Activated naive CD8-positive, alpha-beta T cell treated with anti-CD3 and anti-CD28 coated beads, Interleukin-2, amount 10 ng/mL, durations not matched to agents 7 days and 5 days (primary cell): ENCODE results near the gene LIMA1. TPM values are rescaled to one million over a fixed set of nuclear protein-coding genes. Genes with fewer than 3 reads are reported as not detected.
A peak's percentile ranks its signal among the peaks of the same experiment; 100 is the strongest.

ENCODE experiments used
- ATAC-seq: fragments of 150-1000 bp; cut with Tn5 transposase; one replicate; pipeline ENCODE4 v1.10.0; 2021; ENCODE audit warnings: low read depth, moderate library complexity
- POLR2A ChIA-PET: fragments of 350-600 bp; sonication (Branson Sonifier 250); formaldehyde crosslinking; loops from one replicate; lab custom pipeline; 2021; ENCODE audit warnings: antibody characterized with exemption; lab: Charles Lee
- DNase-seq: peaks from one replicate; pipeline ENCODE4 v3.0.0; 2021
- H3K27ac Mint-ChIP-seq: one replicate; pipeline ENCODE4 v1.8.0; 2022; ENCODE audit warnings: mild to moderate bottlenecking, mixed read lengths
- H3K27me3 Mint-ChIP-seq: one replicate; pipeline ENCODE4 v1.8.0; 2022; ENCODE audit warnings: mild to moderate bottlenecking, moderate library complexity, mixed read lengths
- H3K36me3 Mint-ChIP-seq: one replicate; pipeline ENCODE4 v1.8.0; 2021; ENCODE audit warnings: mild to moderate bottlenecking, mixed read lengths
- H3K4me1 Mint-ChIP-seq: one replicate; pipeline ENCODE4 v1.8.0; 2021; ENCODE audit warnings: mixed read lengths
- H3K4me3 Mint-ChIP-seq: one replicate; pipeline ENCODE4 v1.8.0; 2022; ENCODE audit warnings: mild to moderate bottlenecking, moderate library complexity, mixed read lengths
- H3K9me3 Mint-ChIP-seq: one replicate; pipeline ENCODE4 v1.8.0; 2021; ENCODE audit warnings: mixed read lengths
- total RNA-seq, 2 experiments: library from RNA; stranded (reverse); gene quantifications; one replicate each; pipeline ENCODE4 v1.2.3, GENCODE V29; 2021

The LIMA1 gene
- total RNA-seq, 2 experiments from 2014 or later = 11.3 to 13.6 TPM

GRCh38 chr12:50192908-50193307, 90.4 kb downstream of the LIMA1 start:
- Mint-ChIP-seq H3K27ac (no peak overlapping the region), H3K4me3 (no peak overlapping the region), H3K4me1 (peaks cover 13% of the 10 kb centered on the region), H3K9me3 (no peaks in the 10 kb centered on the region), H3K27me3 (no peaks in the 10 kb centered on the region), H3K36me3 (no peaks in the 10 kb centered on the region)
- DNase-seq = no peak
- no peak for ATAC-seq
- POLR2A ChIA-PET = interaction anchor here (0.7 kb wide), 1 partner anchor 21 kb away, joined by 3 read pairs; no protein-coding TSS in a partner anchor

GRCh38 chr12:50192236-50192635, 91.1 kb downstream of the LIMA1 start:
- POLR2A ChIA-PET = interaction anchor here (0.6 to 0.7 kb wide), 2 partner anchors 19 to 21 kb away, joined by 3 read pairs; no protein-coding TSS in a partner anchor
- H3K36me3 Mint-ChIP-seq = no peaks in the 10 kb centered on the region
- ATAC-seq = no peak
- DNase-seq = no peak
- no peaks in the 10 kb centered on the region for H3K27me3 Mint-ChIP-seq
- H3K27ac Mint-ChIP-seq = no peak overlapping the region
- H3K4me3 Mint-ChIP-seq = no peak overlapping the region
- peaks cover 18% of the 10 kb centered on the region for H3K4me1 Mint-ChIP-seq
- no peaks in the 10 kb centered on the region for H3K9me3 Mint-ChIP-seq

GRCh38 chr12:50190859-50191258, 92.5 kb downstream of the LIMA1 start:
- POLR2A ChIA-PET = interaction anchor here (0.6 to 1.0 kb wide), 3 partner anchors 24 to 109 kb away, joined by 3 to 7 read pairs (median 4); no protein-coding TSS in a partner anchor
- peaks cover 30% of the 10 kb centered on the region for H3K4me1 Mint-ChIP-seq
- no peaks in the 10 kb centered on the region for H3K36me3 Mint-ChIP-seq
- ATAC-seq (no peak), DNase-seq (no peak)
- H3K27ac Mint-ChIP-seq = no peak overlapping the region
- H3K9me3 Mint-ChIP-seq = no peaks in the 10 kb centered on the region
- H3K27me3 Mint-ChIP-seq = no peaks in the 10 kb centered on the region
- H3K4me3 Mint-ChIP-seq = no peak overlapping the region

- ATAC-seq = peak; percentile 34
- Mint-ChIP-seq H3K4me3 (peak overlapping the region; percentile 28), H3K27ac (peak overlapping the region; percentile 54), H3K9me3 (no peaks in the 10 kb centered on the region), H3K36me3 (no peaks in the 10 kb centered on the region), H3K27me3 (no peaks in the 10 kb centered on the region), H3K4me1 (peaks cover 33% of the 10 kb centered on the region)
- no peak for DNase-seq
- POLR2A ChIA-PET = interaction anchor here (0.7 kb wide), 1 partner anchor 446 kb away, joined by 3 read pairs; no protein-coding TSS in a partner anchor
Measured at GRCh38 chr12:50188875-50189575, 94.3 kb downstream of the LIMA1 start.

- Mint-ChIP-seq H3K4me1 (peaks cover 33% of the 10 kb centered on the region), H3K9me3 (no peaks in the 10 kb centered on the region), H3K27ac (peak overlapping the region; percentile 54), H3K36me3 (no peaks in the 10 kb centered on the region), H3K4me3 (no peak overlapping the region), H3K27me3 (no peaks in the 10 kb centered on the region)
- no peak for ATAC-seq
- DNase-seq = no peak
- POLR2A ChIA-PET = no interaction called here
Measured at GRCh38 chr12:50188241-50188781, 95.0 kb downstream of the LIMA1 start.

GRCh38 chr12:50187084-50187900, 96.0 kb downstream of the LIMA1 start:
- DNase-seq (no peak), ATAC-seq (peak; percentile 40)
- no peaks in the 10 kb centered on the region for H3K36me3 Mint-ChIP-seq
- peak overlapping the region; percentile 66 for H3K27ac Mint-ChIP-seq
- no peaks in the 10 kb centered on the region for H3K27me3 Mint-ChIP-seq
- H3K4me1 Mint-ChIP-seq = peaks cover 33% of the 10 kb centered on the region
- POLR2A ChIA-PET = interaction anchor here (1.5 kb wide), 2 partner anchors 20 to 76 kb away, joined by 3 read pairs; partner anchors contain the start of genes CERS5 and COX14
- peak overlapping the region; percentile 11 for H3K4me3 Mint-ChIP-seq
- H3K9me3 Mint-ChIP-seq = no peaks in the 10 kb centered on the region

- Mint-ChIP-seq H3K36me3 (no peaks in the 10 kb centered on the region), H3K27ac (peak overlapping the region; percentile 50), H3K4me3 (no peak overlapping the region), H3K4me1 (peaks cover 33% of the 10 kb centered on the region), H3K9me3 (no peaks in the 10 kb centered on the region), H3K27me3 (no peaks in the 10 kb centered on the region)
- DNase-seq (no peak), ATAC-seq (no peak)
- POLR2A ChIA-PET = interaction anchor here (1.5 kb wide), 2 partner anchors 20 to 75 kb away, joined by 3 read pairs; partner anchors contain the start of genes CERS5 and COX14
Measured at GRCh38 chr12:50186681-50187080, 96.6 kb downstream of the LIMA1 start.

GRCh38 chr12:50185970-50186663, 97.2 kb downstream of the LIMA1 start:
- no peaks in the 10 kb centered on the region for H3K36me3 Mint-ChIP-seq
- no peak overlapping the region for H3K27ac Mint-ChIP-seq
- no peaks in the 10 kb centered on the region for H3K9me3 Mint-ChIP-seq
- no peak for DNase-seq
- H3K4me3 Mint-ChIP-seq = no peak overlapping the region
- POLR2A ChIA-PET = interaction anchor here (0.9 to 1.5 kb wide), 2 partner anchors 19 to 20 kb away, joined by 3 read pairs; partner anchors contain the start of gene CERS5
- no peaks in the 10 kb centered on the region for H3K27me3 Mint-ChIP-seq
- peaks cover 33% of the 10 kb centered on the region for H3K4me1 Mint-ChIP-seq
- ATAC-seq = no peak

DNA sequence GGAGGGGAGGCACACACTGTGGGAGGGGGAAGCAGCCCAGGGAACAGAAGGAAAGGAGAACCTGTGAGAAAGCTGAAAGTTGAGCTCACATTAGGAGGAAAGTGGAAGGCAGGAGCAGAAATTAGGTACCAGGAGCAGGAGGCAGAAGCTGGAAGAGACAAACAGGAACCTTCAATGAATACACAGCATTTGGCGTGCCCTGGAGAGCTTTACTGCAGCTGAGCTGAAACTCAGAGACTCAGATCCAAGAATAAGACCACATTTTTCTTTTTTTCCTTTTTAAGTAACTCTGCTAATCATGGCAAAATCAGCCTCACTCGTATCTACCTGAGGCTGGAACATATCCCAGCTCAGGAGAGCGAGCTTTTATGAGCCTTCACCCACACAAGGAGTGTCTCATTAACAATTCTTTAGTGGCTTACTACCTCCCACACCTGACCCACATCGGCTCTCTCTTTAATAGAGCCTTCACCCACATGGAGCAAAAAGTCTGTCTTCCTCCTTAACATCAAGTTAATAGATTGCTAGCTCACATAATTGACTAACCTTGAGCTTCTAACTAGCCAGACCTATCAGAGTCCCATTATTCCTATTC, 97.9 kb downstream of the LIMA1 start:
- Mint-ChIP-seq H3K27me3 (no peaks in the 10 kb centered on the region), H3K4me1 (peaks cover 33% of the 10 kb centered on the region), H3K9me3 (no peaks in the 10 kb centered on the region), H3K4me3 (no peak overlapping the region), H3K36me3 (no peaks in the 10 kb centered on the region), H3K27ac (peak overlapping the region; percentile 37)
- POLR2A ChIA-PET = interaction anchor here (0.9 kb wide), 1 partner anchor 19 kb away, joined by 3 read pairs; no protein-coding TSS in a partner anchor
- no peak for DNase-seq
- ATAC-seq = no peak

DNA sequence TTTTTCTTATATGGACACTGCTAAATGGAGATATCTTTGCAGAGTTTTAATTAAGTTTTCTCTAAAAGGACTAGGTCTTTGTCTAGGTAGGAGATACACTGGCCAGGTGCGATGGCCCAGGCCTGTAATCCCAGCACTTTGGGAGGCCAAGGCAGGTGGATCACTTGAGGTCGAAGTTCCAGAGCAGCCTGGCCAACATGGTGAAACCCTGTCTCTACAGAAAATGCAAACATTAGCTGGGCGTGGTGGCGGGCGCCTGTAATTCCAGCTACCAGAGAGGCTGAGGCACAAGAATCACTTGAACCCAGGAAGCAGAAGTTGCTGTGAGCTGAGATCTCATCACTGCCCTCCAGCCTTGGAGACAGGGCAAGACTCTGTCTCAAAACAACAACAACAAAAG, 99.1 kb downstream of the LIMA1 start:
- no peaks in the 10 kb centered on the region for H3K9me3 Mint-ChIP-seq
- peaks cover 33% of the 10 kb centered on the region for H3K4me1 Mint-ChIP-seq
- no peak overlapping the region for H3K27ac Mint-ChIP-seq
- H3K4me3 Mint-ChIP-seq = no peak overlapping the region
- DNase-seq (no peak), ATAC-seq (no peak)
- H3K36me3 Mint-ChIP-seq = no peaks in the 10 kb centered on the region
- H3K27me3 Mint-ChIP-seq = no peaks in the 10 kb centered on the region
- POLR2A ChIA-PET = no interaction called here

DNA sequence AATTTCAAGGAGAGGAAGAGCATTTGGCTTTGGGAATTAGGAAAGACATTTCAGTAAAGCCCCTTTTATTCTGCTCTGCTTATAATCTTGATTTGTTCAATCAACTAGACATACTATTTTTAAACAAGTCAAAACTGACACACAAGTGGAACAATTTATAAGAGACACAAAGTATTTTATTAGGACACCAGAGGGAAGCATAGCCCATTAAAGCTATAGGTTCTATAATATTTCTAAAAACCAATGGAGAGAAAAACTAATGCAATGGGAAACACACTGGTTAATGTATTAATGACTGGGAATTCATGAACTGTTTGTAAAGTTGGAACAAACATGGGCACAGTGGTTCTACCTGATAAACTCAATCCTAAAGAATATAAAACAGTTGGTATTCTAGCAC, 100.9 kb downstream of the LIMA1 start:
- peaks cover 16% of the 10 kb centered on the region for H3K4me1 Mint-ChIP-seq
- ATAC-seq (no peak), DNase-seq (no peak)
- no peak overlapping the region for H3K4me3 Mint-ChIP-seq
- POLR2A ChIA-PET = no interaction called here
- no peaks in the 10 kb centered on the region for H3K36me3 Mint-ChIP-seq
- no peak overlapping the region for H3K27ac Mint-ChIP-seq
- H3K9me3 Mint-ChIP-seq = no peaks in the 10 kb centered on the region
- no peaks in the 10 kb centered on the region for H3K27me3 Mint-ChIP-seq

GRCh38 chr12:50181691-50182090, 101.6 kb downstream of the LIMA1 start:
- H3K4me3 Mint-ChIP-seq = no peak overlapping the region
- H3K27ac Mint-ChIP-seq = no peak overlapping the region
- H3K4me1 Mint-ChIP-seq = peaks cover 10% of the 10 kb centered on the region
- ATAC-seq (no peak), DNase-seq (no peak)
- POLR2A ChIA-PET = no interaction called here
- no peaks in the 10 kb centered on the region for H3K9me3 Mint-ChIP-seq
- no peaks in the 10 kb centered on the region for H3K27me3 Mint-ChIP-seq
- peaks cover 2% of the 10 kb centered on the region for H3K36me3 Mint-ChIP-seq
